Adrenal gland (tissue), 12 donors: ENCODE results near the gene CKB. TPM values are rescaled to one million over a fixed set of nuclear protein-coding genes. Genes with fewer than 3 reads are reported as not detected.

Source experiments
- DNase-seq, 7 donors: peaks; one replicate each; pipeline ENCODE4 v3.0.0-alpha.2; 2019 to 2020
- H3K27ac ChIP-seq, 5 donors: fragments of 200-600 bp; sonication (generic) in 4 of 5; 1 replicate in 3 of 5; 2 replicates in 2 of 5; pipeline versions ENCODE4 v1.5.1 to v1.8.0; 2016 to 2020; ENCODE audit warnings: mild to moderate bottlenecking in 1 of 5
- H3K27me3 ChIP-seq: fragments of 200-600 bp; 2 replicates; pipeline ENCODE4 v1.8.0; 2021
- H3K36me3 ChIP-seq, 2 donors: fragments of 200-600 bp; replicated peaks in 1 of 2; 1 replicate in 1 of 2; 2 replicates in 1 of 2; pipeline versions ENCODE4 v1.5.1 to v1.8.0; 2018 to 2022
- H3K4me1 ChIP-seq, 2 donors: fragments of 200-600 bp; replicated peaks in 1 of 2; 1 replicate in 1 of 2; 2 replicates in 1 of 2; pipeline versions ENCODE4 v1.5.1 to v1.8.0; 2018 to 2021
- H3K4me3 ChIP-seq, 4 donors: fragments of 200-600 bp; sonication (generic) in 3 of 4; one replicate each; pipeline ENCODE4 v1.5.1; 2016 to 2018
- H3K9me3 ChIP-seq, 3 donors: fragments of 200-600 bp; sonication (generic) in 1 of 3; replicated peaks in 1 of 3; 1 replicate in 2 of 3; 2 replicates in 1 of 3; pipeline versions ENCODE4 v1.5.1 to v1.8.0; 2016 to 2021
- POLR2A ChIP-seq, 2 donors: fragments of 450-650 bp; IDR thresholded peaks; one replicate each; pipeline ENCODE4 v1.6.1; 2017; ENCODE audit warnings: antibody characterized with exemption in 2 of 2, mild to moderate bottlenecking in 2 of 2, moderate library complexity in 1 of 2
- WGBS, 4 donors: extraction: QIAGEN DNeasy Blood & Tissue Kit in 2 of 4; methylation state at CpG; one replicate each; pipeline versions ENCODE4 v1.1.5 to v1.1.7; 2013 to 2017; 5-methylcytosine and 5-hydroxymethylcytosine counted together
- intact Hi-C, 2 donors: fragments of 100-400 bp; cut with DNase I; formaldehyde crosslinking; loops; one replicate each; pipeline versions ENCODE4 v1.14.1 to v1.15.0; 2022 to 2023
- polyA plus RNA-seq, 3 donors: library from polyadenylated mRNA; stranded (reverse); fragments of 200-250 nt in 2 of 3; fragments of 350-450 nt in 1 of 3; fragmentation: Illumina TruSeq in 1 of 3; extraction: RNeasy Lipid Tissue Mini Kit (QIAGEN cat#74804) in 1 of 3; gene quantifications; one replicate each; pipeline ENCODE4 v1.2.3, GENCODE V29; 2013 to 2014
- total RNA-seq, 9 donors: library from RNA; depleted of rRNA in 4 of 9; stranded (reverse); fragments of >200 nt in 4 of 9; fragments of 120-200 nt in 1 of 9; fragmentation: NEBNext Ultra II Directional in 1 of 9; extraction: Animal tissue kit (Norgen Biotek cat#: 25700) in 1 of 9; gene quantifications; one replicate each; pipeline versions ENCODE4 v1.1.0 to v1.2.4, GENCODE V29; 2013 to 2023
- TF ChIP-seq, protein P1 (sequence below), 6 experiments: fragments of 450-650 bp in 4 of 6; fragments of 200-600 bp in 2 of 6; sonication (generic) in 1 of 6; IDR thresholded peaks; 1 replicate in 5 of 6; 2 replicates in 1 of 6; pipeline versions ENCODE4 v1.5.1 to v1.8.0; 2016 to 2021; ENCODE audit warnings: antibody characterized with exemption in 6 of 6, mild to moderate bottlenecking in 2 of 6, moderate library complexity in 1 of 6
- donor health status: healthy with polysubstance abuse.
- donor health status: Bipolar disorder and iron deficiency.
- donor health status: DM: yes; HTN: yes; CAD: no.
- donor health status: DM: no; HTN: no; CAD: no.
- donor health status: DM: no; HTN: no; CAD: no.
- donor health status: DM: yes; HTN: yes; CAD: no.

The CKB gene
- total and polyA plus RNA-seq, 12 donors, result 11.0 to 410 (median 198) TPM

DNA sequence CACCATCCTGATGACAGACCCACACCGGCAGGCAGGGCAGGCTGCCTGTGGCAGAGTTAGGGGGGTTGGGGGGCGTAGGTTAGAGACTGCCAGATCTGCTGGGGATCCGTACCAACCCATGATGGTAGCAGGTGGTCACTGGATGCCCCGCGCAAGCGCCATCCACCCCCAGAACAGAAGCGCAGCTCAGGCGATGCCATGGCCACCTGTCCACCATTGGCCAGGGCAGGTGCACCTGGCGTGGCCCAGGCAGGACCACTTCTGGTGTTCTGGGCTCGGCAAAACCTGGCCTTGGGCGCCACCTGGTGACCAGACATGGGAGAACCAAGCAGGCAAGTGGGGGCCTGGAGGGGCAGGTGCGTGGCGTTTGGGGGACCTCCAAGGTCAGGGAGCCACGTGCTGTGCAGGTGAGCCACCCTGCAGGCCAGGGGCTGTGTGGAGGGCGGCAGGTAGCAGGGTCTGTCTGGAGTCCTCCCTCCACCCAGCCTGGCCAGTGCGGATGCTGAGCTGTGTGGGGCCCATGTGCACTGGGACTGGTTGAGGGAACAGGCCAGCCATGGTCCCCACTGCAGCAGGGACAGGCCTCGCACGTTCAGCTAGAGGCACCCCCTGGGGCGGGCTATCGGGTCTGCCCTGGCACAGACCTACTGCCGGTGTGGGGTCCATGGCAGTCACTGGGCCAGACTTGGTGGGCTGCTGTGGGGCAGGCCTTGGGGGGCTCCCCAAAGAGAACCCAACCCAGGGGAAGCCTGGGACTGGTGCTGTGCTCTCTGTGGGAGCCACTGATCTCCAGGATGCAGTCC, 24.2 kb upstream of the CKB start:
- no peak overlapping the region for H3K4me3 ChIP-seq
- no peak overlapping the region for H3K27ac ChIP-seq
- H3K9me3 ChIP-seq, result no peaks in the 10 kb centered on the region
- H3K27me3 ChIP-seq, result no peaks in the 10 kb centered on the region
- 10 to 31% (median 20%) methylated on average over 8 to 21 of the region's 21 CpGs for WGBS, 4 donors
- TF ChIP-seq, protein P1, sequence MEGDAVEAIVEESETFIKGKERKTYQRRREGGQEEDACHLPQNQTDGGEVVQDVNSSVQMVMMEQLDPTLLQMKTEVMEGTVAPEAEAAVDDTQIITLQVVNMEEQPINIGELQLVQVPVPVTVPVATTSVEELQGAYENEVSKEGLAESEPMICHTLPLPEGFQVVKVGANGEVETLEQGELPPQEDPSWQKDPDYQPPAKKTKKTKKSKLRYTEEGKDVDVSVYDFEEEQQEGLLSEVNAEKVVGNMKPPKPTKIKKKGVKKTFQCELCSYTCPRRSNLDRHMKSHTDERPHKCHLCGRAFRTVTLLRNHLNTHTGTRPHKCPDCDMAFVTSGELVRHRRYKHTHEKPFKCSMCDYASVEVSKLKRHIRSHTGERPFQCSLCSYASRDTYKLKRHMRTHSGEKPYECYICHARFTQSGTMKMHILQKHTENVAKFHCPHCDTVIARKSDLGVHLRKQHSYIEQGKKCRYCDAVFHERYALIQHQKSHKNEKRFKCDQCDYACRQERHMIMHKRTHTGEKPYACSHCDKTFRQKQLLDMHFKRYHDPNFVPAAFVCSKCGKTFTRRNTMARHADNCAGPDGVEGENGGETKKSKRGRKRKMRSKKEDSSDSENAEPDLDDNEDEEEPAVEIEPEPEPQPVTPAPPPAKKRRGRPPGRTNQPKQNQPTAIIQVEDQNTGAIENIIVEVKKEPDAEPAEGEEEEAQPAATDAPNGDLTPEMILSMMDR (IDR thresholded peaks at IDR 0.05), result peak; percentile 66 to 96 (median 92)
- no peak for TF ChIP-seq POLR2A (IDR thresholded peaks at IDR 0.05)
- intact Hi-C loops, result loop anchor here (2.0 to 5.0 kb wide), 2 partner anchors 45 to 46 kb away; no protein-coding TSS in a partner anchor
- peaks cover 21 to 44% of the 10 kb centered on the region in 2 donors for H3K4me1 ChIP-seq
- DNase-seq, result peak; percentile 63 to 87 (median 73)
- no peaks in the 10 kb centered on the region for H3K36me3 ChIP-seq

DNA sequence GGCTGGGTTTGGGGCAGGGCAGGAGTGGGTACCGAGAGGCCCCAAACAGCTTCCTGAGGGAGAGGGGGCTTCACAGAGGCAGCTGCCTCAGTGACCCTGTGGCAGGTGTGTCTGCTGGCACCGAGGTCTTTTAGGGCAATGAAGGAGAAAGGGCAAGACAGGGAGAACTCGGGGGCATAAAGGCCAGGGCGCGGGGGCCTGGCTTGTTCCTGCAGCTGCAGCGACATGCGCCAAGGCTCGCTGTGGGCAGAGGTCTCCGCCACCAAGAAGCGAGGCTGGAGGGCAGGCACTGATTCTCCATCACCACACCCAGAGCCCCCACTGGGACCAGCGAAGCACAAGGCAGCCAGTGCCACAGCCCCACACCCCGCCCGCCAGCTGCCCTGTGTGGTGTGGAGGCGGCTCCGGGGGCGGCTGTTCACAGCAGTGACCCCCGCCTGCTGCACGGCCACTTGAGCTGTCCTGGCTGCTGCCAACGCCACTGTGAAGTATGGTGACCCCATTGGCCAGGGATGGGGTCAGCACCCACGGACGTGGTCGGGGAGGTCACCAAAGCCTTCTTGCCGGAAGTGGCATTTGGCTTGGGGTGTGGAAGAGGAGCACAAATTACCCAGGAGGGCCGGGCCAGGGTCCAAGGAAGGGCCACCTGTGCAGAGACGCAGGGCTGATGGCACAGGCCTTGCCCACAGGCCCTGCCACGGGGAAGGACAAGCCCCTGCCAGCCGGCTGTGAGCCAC, 23.5 kb upstream of the CKB start:
- intact Hi-C loops, result loop anchor here (2.0 to 5.0 kb wide), 2 partner anchors 44 to 45 kb away; no protein-coding TSS in a partner anchor
- WGBS, 4 donors, result 70 to 82% (median 77%) methylated on average over 8 to 27 of the region's 27 CpGs
- no peak overlapping the region for H3K4me3 ChIP-seq

DNA sequence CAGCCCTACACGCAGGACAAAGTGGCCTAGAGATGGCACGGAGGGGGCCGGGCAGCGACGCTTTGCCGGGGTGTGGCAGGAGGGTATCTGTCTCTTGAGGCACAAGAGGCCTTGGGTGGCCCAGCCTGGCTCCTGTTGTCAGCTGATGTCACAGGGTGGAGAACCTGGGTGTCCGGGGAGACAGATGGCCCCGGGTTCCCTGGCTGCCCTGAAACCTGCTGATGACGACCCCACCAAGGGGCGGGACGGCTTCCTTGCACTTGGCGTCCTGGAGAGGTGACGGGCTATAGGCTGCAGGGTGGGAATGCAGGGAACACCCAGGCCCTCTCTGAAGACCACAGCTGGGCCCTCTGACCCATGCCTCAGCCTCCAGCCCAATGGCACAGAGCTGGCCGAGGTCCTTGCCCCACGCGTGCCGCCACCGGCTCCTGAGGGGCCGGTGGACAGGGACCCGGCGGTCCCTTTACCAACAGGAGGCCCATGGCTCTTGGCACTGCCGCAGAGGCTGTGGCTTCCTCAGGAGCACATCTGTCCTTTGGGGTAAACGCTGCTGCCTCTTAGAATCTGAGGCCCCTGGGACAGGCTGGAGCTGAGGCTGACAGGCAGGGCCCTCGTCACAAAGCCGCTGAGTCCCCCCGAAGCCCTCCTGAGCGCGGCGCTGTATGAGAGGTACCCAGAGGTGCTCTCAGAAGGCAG, 22.7 kb upstream of the CKB start:
- TF ChIP-seq, protein P1 (IDR thresholded peaks at IDR 0.05), result no peak
- no peak for TF ChIP-seq POLR2A (IDR thresholded peaks at IDR 0.05)
- 86 to 100% (median 88%) methylated on average over 3 to 29 of the region's 29 CpGs for WGBS, 4 donors
- Histone ChIP-seq H3K9me3 (no peaks in the 10 kb centered on the region), H3K36me3 (no peaks in the 10 kb centered on the region), H3K4me1 (peaks cover 18 to 37% of the 10 kb centered on the region in 2 donors), H3K27me3 (no peaks in the 10 kb centered on the region), H3K27ac (no peak overlapping the region), H3K4me3 (no peak overlapping the region)
- intact Hi-C loops, result loop anchor here in 1 of 2 donors (5.0 kb wide), 1 partner anchor 43 kb away; no protein-coding TSS in a partner anchor
- peak in 2 of 7 donors; percentile 7 to 18 for DNase-seq

More for the DNA sequence above, 23.5 kb upstream of the CKB start:
- Histone ChIP-seq H3K27me3 (no peaks in the 10 kb centered on the region), H3K27ac (no peak overlapping the region), H3K4me1 (peaks cover 14 to 37% of the 10 kb centered on the region in 2 donors), H3K9me3 (no peaks in the 10 kb centered on the region), H3K36me3 (no peaks in the 10 kb centered on the region)
- TF ChIP-seq, protein P1 (IDR thresholded peaks at IDR 0.05), result no peak
- TF ChIP-seq POLR2A (IDR thresholded peaks at IDR 0.05), result no peak
- DNase-seq, result no peak
